T47D (cell line): Measurements from ENCODE around the gene CHRM5.
A peak's percentile ranks its signal among the peaks of the same experiment; 100 is the strongest.

Experiments
- DNase-seq, 2 experiments: peaks; one replicate each; pipeline versions ENCODE4 v3.0.0 to v3.0.0-alpha.2; 2011 to 2012; ENCODE audit warnings: low read depth in 1 of 2, low spot score in 1 of 2
- JUND ChIP-seq: IDR thresholded peaks from 2 replicates; pipeline ENCODE4 v1.6.1; 2012; ENCODE audit warnings: low read depth
- in situ Hi-C: cut with HindIII; loops from 2 replicates; pipeline ENCODE4 v1.10.0; 2016; ENCODE audit warnings: low sequenced_read_pairs, low pct_unique_long_range_greater_than_20kb

The CHRM5 gene

GRCh38 chr15:33968224-33968623 lies at the start of gene CHRM5:
TSS of gene CHRM5 (plus strand) at chr15:33968497. CDS start at chr15:34062718, 94,221 bp downstream.
- in situ Hi-C loops, result no loop called here
- no peak for DNase-seq

GRCh38 chr15:33923446-33923845 lies 44.9 kb upstream of the CHRM5 start:
- in situ Hi-C loops, result no loop called here
- no peak for DNase-seq
- TF ChIP-seq JUND, result no peak

More at GRCh38 chr15:33968224-33968623, at the start of gene CHRM5:
- no peak for TF ChIP-seq JUND

GRCh38 chr15:33926260-33926659 lies 42.0 kb upstream of the CHRM5 start:
- in situ Hi-C loops, result no loop called here
- no peak for TF ChIP-seq JUND

GRCh38 chr15:33932734-33933133 lies 35.6 kb upstream of the CHRM5 start:
- TF ChIP-seq JUND, result no peak
- DNase-seq, result no peak
- in situ Hi-C loops, result no loop called here

More at GRCh38 chr15:33926260-33926659, 42.0 kb upstream of the CHRM5 start:
- DNase-seq, result no peak

- no peak for TF ChIP-seq JUND
- DNase-seq, result no peak
- in situ Hi-C loops, result no loop called here
Observed at GRCh38 chr15:33934396-33934795, 33.9 kb upstream of the CHRM5 start.

GRCh38 chr15:33934921-33935320 lies 33.4 kb upstream of the CHRM5 start:
- no peak for DNase-seq
- TF ChIP-seq JUND, result no peak
- in situ Hi-C loops, result no loop called here

GRCh38 chr15:33941279-33942063 lies 26.8 kb upstream of the CHRM5 start:
- in situ Hi-C loops, result no loop called here
- DNase-seq, result peak in 1 of 2 experiments; percentile 7
- no peak for TF ChIP-seq JUND

- in situ Hi-C loops, result no loop called here
Observed at GRCh38 chr15:33946152-33946551, 22.1 kb upstream of the CHRM5 start.

GRCh38 chr15:33955945-33956344 lies 12.4 kb upstream of the CHRM5 start:
- DNase-seq, result no peak
- TF ChIP-seq JUND, result no peak
- in situ Hi-C loops, result no loop called here

More at GRCh38 chr15:33946152-33946551, 22.1 kb upstream of the CHRM5 start:
- DNase-seq, result no peak
- no peak for TF ChIP-seq JUND

GRCh38 chr15:33956397-33956796 lies 11.9 kb upstream of the CHRM5 start:
- DNase-seq, result no peak
- no peak for TF ChIP-seq JUND
- in situ Hi-C loops, result no loop called here

- TF ChIP-seq JUND, result no peak
- DNase-seq, result no peak
- in situ Hi-C loops, result no loop called here
Observed at GRCh38 chr15:33959844-33960548, 8.3 kb upstream of the CHRM5 start.

- no peak for DNase-seq
- TF ChIP-seq JUND, result no peak
- in situ Hi-C loops, result no loop called here
Observed at GRCh38 chr15:33960549-33960935, 7.8 kb upstream of the CHRM5 start.
